WTC11 (cell line): ENCODE data around the gene PRR35. TPM values are rescaled to one million over a fixed set of nuclear protein-coding genes. Genes with fewer than 3 reads are reported as not detected.
A peak's percentile ranks its signal among the peaks of the same experiment; 100 is the strongest.

Source experiments
- ATF2 ChIP-seq: sonication (generic); formaldehyde crosslinking; IDR thresholded peaks from 2 replicates; pipeline ENCODE4 v1.8.1; 2022; ENCODE audit warnings: low read depth, missing genetic modification reagents, borderline replicate concordance
- CTCF ChIP-seq: fragments of 200-600 bp; IDR thresholded peaks from 2 replicates; pipeline ENCODE4 v1.8.0; 2022; ENCODE audit warnings: antibody characterized with exemption
- ELF4 ChIP-seq: sonication (generic); formaldehyde crosslinking; IDR thresholded peaks from 2 replicates; pipeline ENCODE4 v1.8.1; 2022; ENCODE audit warnings: low read depth, mild to moderate bottlenecking, moderate library complexity, missing genetic modification reagents
- ERG ChIP-seq: fragments of 250-450 bp; sonication (Bioruptor Pico); IDR thresholded peaks from 2 replicates; pipeline ENCODE4 v1.8.0; 2021; ENCODE audit warnings: mild to moderate bottlenecking
- ESRRA ChIP-seq: sonication (generic); formaldehyde crosslinking; IDR thresholded peaks from 2 replicates; pipeline ENCODE4 v1.8.1; 2022; ENCODE audit warnings: mild to moderate bottlenecking, missing genetic modification reagents, borderline replicate concordance
- GABPB1 ChIP-seq: sonication (generic); formaldehyde crosslinking; IDR thresholded peaks from 2 replicates; pipeline ENCODE4 v1.8.1; 2023; ENCODE audit warnings: mild to moderate bottlenecking, missing genetic modification reagents
- HMGXB4 ChIP-seq: sonication (generic); formaldehyde crosslinking; IDR thresholded peaks from 2 replicates; pipeline ENCODE4 v1.8.1; 2023; ENCODE audit warnings: mild to moderate bottlenecking, moderate library complexity, missing genetic modification reagents
- JAZF1 ChIP-seq: fragments of 250-450 bp; sonication (Bioruptor Pico); IDR thresholded peaks from 2 replicates; pipeline ENCODE4 v1.9.0; 2021; ENCODE audit warnings: moderate library complexity, mild to moderate bottlenecking, inconsistent platforms
- MYBL2 ChIP-seq: sonication (generic); formaldehyde crosslinking; IDR thresholded peaks from 2 replicates; pipeline ENCODE4 v1.8.1; 2023; ENCODE audit warnings: mild to moderate bottlenecking, moderate library complexity, missing genetic modification reagents
- NFE2L1 ChIP-seq: sonication (generic); formaldehyde crosslinking; IDR thresholded peaks from 2 replicates; pipeline ENCODE4 v1.8.1; 2023; ENCODE audit warnings: missing genetic modification reagents
- NR2C2 ChIP-seq: sonication (generic); formaldehyde crosslinking; IDR thresholded peaks from 2 replicates; pipeline ENCODE4 v1.8.0; 2022; ENCODE audit warnings: mild to moderate bottlenecking, missing genetic modification reagents
- NR3C1 ChIP-seq: sonication (generic); formaldehyde crosslinking; conservative IDR thresholded peaks from 2 replicates; pipeline ENCODE4 v1.8.1; 2023; ENCODE audit warnings: low read depth, mild to moderate bottlenecking, missing genetic modification reagents
- PRDM15 ChIP-seq: sonication (generic); formaldehyde crosslinking; IDR thresholded peaks from 2 replicates; pipeline ENCODE4 v1.8.0; 2022; ENCODE audit warnings: missing genetic modification reagents
- PRRX2 ChIP-seq: fragments of 250-450 bp; sonication (Bioruptor Pico); IDR thresholded peaks from 2 replicates; pipeline ENCODE4 v1.8.0; 2021; ENCODE audit warnings: mild to moderate bottlenecking
- SMAD3 ChIP-seq: sonication (generic); formaldehyde crosslinking; IDR thresholded peaks from 2 replicates; pipeline ENCODE4 v1.8.0; 2022; ENCODE audit warnings: missing genetic modification reagents, mild to moderate bottlenecking, borderline replicate concordance
- SOX15 ChIP-seq: fragments of 250-450 bp; sonication (Bioruptor Pico); IDR thresholded peaks from 2 replicates; pipeline ENCODE4 v1.9.0; 2021; ENCODE audit warnings: mild to moderate bottlenecking
- SP1 ChIP-seq: sonication (generic); formaldehyde crosslinking; conservative IDR thresholded peaks from 2 replicates; pipeline ENCODE4 v1.8.1; 2022; ENCODE audit warnings: missing genetic modification reagents
- TCF7 ChIP-seq: sonication (generic); formaldehyde crosslinking; IDR thresholded peaks from 2 replicates; pipeline ENCODE4 v1.8.0; 2022; ENCODE audit warnings: mild to moderate bottlenecking, low read depth, missing genetic modification reagents, moderate library complexity
- ZBTB21 ChIP-seq: sonication (generic); formaldehyde crosslinking; IDR thresholded peaks from 2 replicates; pipeline ENCODE4 v1.8.1; 2023; ENCODE audit warnings: mild to moderate bottlenecking, missing genetic modification reagents, borderline replicate concordance
- ZBTB43 ChIP-seq: sonication (generic); formaldehyde crosslinking; IDR thresholded peaks from 2 replicates; pipeline ENCODE4 v1.8.1; 2023; ENCODE audit warnings: mild to moderate bottlenecking, missing genetic modification reagents
- ZMAT4 ChIP-seq: fragments of 250-450 bp; sonication (Bioruptor Pico); IDR thresholded peaks from 2 replicates; pipeline ENCODE4 v1.9.0; 2021; ENCODE audit warnings: mild to moderate bottlenecking
- ZNF121 ChIP-seq: sonication (generic); formaldehyde crosslinking; IDR thresholded peaks from 2 replicates; pipeline ENCODE4 v1.8.0; 2023; ENCODE audit warnings: missing genetic modification reagents
- ZNF138 ChIP-seq: sonication (generic); formaldehyde crosslinking; conservative IDR thresholded peaks from 2 replicates; pipeline ENCODE4 v1.8.1; 2022; ENCODE audit warnings: mild to moderate bottlenecking, moderate library complexity, missing genetic modification reagents
- ZNF416 ChIP-seq: fragments of 250-450 bp; sonication (Bioruptor Pico); IDR thresholded peaks from 2 replicates; pipeline ENCODE4 v1.9.0; 2021; ENCODE audit warnings: mild to moderate bottlenecking, inconsistent platforms
- total RNA-seq: library from RNA; stranded (reverse); gene quantifications from 3 replicates; pipeline ENCODE4 v1.2.3, GENCODE V29; 2021

The PRR35 gene
- total RNA-seq, 1 experiment from 2014 or later, result 0.72 TPM

- no peak for TF ChIP-seq ZBTB21 (CRISPR knock-in tag)
- no peak for TF ChIP-seq MYBL2 (CRISPR knock-in tag)
- TF ChIP-seq ZNF416, result peak; percentile 79
- TF ChIP-seq ZBTB43 (CRISPR knock-in tag), result no peak
- TF ChIP-seq ESRRA (CRISPR knock-in tag), result no peak
- TF ChIP-seq ZNF121 (CRISPR knock-in tag), result 0 out of 2 replicates have a peak, but pooled peaks have one; percentile 56
- TF ChIP-seq SP1 (CRISPR knock-in tag), result 0 out of 2 replicates have a peak, but pooled peaks have one; percentile 37
- TF ChIP-seq NR2C2 (CRISPR knock-in tag), result no peak
- TF ChIP-seq GABPB1 (CRISPR knock-in tag), result peak; percentile 40; the same call in 1 of the 2 replicates
- no peak for TF ChIP-seq HMGXB4 (CRISPR knock-in tag)
- no peak for TF ChIP-seq ZMAT4 (CRISPR knock-in tag)
- no peak for TF ChIP-seq NFE2L1 (CRISPR knock-in tag)
- TF ChIP-seq TCF7 (CRISPR knock-in tag), result no peak
- no peak for TF ChIP-seq PRDM15 (CRISPR knock-in tag)
- no peak for TF ChIP-seq NR3C1
- no peak for TF ChIP-seq SMAD3
- no peak for TF ChIP-seq PRRX2 (CRISPR knock-in tag)
- no peak for TF ChIP-seq ERG (CRISPR knock-in tag)
- no peak for TF ChIP-seq ATF2 (CRISPR knock-in tag)
- TF ChIP-seq CTCF, result peak; percentile 73
- TF ChIP-seq SOX15 (CRISPR knock-in tag), result no peak
- TF ChIP-seq ELF4, result no peak
- no peak for TF ChIP-seq JAZF1 (CRISPR knock-in tag)
- no peak for TF ChIP-seq ZNF138 (CRISPR knock-in tag)
Measured at GRCh38 chr16:578870-579405, 18.7 kb downstream of the PRR35 start (continued).
